Left renal pelvis (tissue), 4 donors: Measurements from ENCODE around the gene SLC4A7. TPM values are rescaled to one million over a fixed set of nuclear protein-coding genes. Genes with fewer than 3 reads are reported as not detected.
"Not testable (repeated sequence)": the region's sequence is repeated elsewhere in the genome, so short reads cannot be mapped to it uniquely, and the experiment has no call there.

Experiments
- DNase-seq, 4 donors: peaks; one replicate each; pipeline ENCODE4 v3.0.0-alpha.2; 2013; ENCODE audit warnings: low read depth in 4 of 4, low spot score in 3 of 4
- polyA plus RNA-seq, 4 donors: library from polyadenylated mRNA; unstranded; fragments of 120-200 nt; gene quantifications; one replicate each; pipeline ENCODE4 v1.2.1, GENCODE V29; 2013; ENCODE audit not compliant: insufficient read length in 4 of 4

The SLC4A7 gene
- polyA plus RNA-seq, 4 donors, result 16.4 to 31.3 (median 22.9) TPM

DNA sequence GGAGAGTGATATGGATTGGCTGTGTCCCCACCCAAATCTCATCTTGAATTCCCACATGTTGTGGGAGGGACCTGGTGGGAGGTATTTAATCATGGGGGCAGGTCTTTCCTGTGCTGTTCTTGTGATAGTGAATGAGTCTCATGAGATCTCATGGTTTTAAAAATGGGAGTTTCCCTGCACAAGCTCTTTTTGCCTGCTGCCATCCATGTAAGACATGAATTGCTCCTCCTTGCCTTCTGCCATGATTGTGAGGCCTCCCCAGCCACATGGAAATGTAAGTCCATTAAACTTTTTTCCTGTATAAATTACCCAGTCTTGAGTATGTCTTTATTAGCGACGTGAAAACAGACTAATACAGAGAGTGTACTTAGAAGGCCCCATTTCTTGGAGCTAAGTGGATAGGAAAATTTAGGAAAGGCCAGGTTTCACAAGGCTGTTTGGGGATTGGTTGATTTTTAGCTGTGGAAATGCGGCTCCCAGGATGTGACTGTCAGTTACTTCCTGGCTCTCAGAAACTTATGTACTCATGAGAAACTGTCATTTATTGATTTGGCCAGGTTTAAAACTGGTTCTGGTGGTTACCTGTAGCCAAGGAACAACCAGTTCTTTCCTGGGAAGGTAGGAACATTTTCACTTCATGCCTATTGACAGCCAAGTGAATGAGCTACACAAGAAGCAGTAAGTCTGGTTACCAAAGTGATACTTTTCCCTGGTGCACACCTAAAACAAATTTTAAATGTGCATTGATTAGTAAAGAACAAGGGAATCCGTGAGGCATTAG, 155.0 kb downstream of the SLC4A7 start:
- DNase-seq, result not testable (repeated sequence)

DNA sequence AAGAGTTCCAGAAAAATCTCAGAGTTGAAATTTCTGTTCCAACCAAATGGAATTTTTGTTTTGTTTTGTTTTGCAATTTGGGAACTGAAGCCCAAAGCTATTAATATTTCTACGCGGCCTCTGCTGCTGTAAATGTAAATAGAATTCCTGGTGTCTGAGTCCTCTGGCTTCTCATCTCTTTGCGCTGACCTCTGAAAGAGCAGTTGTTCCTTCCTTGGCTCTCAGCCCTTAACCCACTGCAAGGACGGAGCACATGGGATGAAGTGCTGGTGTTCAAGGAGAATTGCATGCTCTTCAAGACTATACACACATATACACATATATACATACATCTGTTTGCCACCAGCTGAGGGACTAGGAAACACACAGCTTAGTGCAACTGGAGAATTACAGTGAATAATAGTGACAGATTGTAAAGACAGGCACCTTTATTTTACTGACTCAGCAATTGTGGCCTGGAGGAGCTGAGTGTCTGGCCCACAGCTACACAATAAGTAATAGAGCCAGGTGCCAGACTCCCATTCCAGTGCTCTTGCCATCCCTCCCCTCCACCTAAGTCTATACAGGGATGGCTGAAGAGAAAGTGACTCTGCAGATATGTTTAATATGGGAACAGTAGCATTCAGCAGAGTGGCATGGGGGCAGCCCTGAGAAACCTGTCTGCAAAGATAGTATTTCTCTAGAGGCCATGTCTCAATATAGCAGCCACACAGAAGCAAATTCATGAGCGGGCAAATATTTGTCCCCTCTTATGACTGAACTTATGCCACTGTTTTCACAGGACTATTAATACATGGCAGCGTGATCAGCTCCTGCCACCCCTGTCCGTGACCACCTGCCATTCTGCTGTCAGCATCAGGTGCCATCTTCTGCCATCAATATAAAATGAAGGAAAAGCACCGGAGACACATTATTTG, 157.3 kb downstream of the SLC4A7 start:
- no peak for DNase-seq

DNA sequence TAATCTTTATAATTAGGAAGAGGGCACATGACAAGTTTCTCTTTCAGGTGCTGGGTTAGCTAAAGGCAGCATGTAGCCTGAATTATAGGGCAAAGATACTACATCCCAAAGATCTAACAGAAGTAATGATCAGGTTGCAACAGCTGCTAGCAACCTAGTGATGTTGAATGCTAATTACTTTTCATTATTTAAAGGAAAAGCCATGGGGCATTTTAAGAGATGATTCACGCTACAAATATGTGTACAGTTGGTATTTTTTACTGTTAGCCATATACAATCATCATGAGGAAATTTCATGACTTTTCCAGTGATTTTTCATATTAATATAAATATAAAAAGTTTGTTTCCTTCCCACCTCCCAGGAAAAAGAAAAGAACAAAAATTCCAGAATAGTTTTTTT, 158.0 kb downstream of the SLC4A7 start:
- DNase-seq, result no peak

DNA sequence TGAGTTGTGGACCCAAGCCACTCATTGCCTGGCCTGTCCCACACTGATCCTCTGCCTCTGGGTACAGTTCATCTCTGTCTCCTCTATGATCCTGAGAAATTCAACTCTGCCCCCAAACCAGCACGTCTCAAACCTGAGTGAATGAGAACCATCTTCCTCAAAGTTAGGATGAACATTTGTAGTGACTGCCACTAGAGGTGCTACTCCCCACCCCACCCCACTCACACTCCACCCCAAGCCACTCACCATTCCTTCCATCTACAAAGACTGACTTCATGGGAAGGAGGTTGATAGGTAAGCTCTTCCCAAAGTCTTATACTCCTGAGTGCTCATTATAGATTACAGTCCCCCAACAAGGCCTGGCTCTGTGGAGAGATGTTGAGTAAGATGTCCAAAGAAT, 158.8 kb downstream of the SLC4A7 start:
- no peak for DNase-seq

DNA sequence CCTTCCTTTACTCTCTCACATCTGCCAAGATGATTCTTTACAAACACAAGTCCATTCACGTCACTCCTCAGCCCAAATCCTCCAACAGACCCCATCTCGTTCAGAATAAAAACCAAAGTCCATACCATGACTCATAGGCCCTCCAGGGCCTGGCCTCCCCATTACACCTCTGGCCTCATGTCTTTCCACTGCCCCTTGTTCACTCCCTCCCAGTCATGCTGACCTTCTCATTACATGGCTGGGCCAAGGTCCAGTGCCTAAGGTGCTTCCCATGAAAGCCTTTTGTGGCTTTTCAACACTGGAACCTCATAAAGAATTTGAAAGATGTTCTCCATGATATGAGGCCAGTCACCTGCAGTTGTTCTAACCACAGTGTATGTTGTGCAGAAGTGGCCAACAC, 159.5 kb downstream of the SLC4A7 start:
- DNase-seq, result no peak

DNA sequence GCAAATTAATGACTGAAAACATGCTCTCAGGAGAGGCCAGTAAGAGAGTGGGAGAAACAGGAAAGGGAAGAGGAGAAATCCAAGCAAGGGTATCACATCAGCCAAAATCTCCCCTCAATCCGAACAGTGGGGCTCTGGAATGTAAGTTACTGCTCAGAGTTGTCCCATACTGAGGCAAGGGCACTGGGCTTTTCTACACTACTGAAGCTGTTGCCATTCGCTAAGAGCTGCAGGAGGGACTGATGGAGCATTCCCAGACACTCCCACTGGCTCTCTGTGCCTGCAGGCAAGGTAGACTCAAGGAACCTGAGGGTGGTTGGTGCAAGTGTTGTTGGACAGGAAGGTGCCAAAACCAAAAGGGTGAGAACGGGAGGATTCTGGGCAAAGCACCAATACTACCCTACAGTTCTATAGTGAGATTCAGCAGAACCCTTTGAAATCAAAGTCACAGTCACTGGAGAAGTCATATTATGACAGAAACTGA, 161.1 kb downstream of the SLC4A7 start:
- no peak for DNase-seq

Other genes with a start within 250 kb of the SLC4A7 start
- gene NEK10, start 115.0 kb downstream of the SLC4A7 start, polyA plus RNA-seq, result 1 to 10 TPM in 3 of 4 donors, under 1 TPM in 1; 0.46 to 2.1 (median 1.8) TPM
- under 1 TPM in 3 of 4 donors, not detected in 1; 0.05 to 0.23 (median 0.06) TPM for gene EOMES, start 237.9 kb upstream of the SLC4A7 start, polyA plus RNA-seq